Muscle layer of duodenum (tissue), 2 donors: ENCODE measurements around the gene BSG.
"Not testable (repeated sequence)": the region's sequence is repeated elsewhere in the genome, so short reads cannot be mapped to it uniquely, and the experiment has no call there.

Source experiments
- H3K27ac ChIP-seq: one replicate; pipeline ENCODE4 v1.7.0; 2013; ENCODE audit warnings: mild to moderate bottlenecking, low read length
- H3K27me3 ChIP-seq: one replicate; pipeline ENCODE4 v1.7.0; 2013; ENCODE audit warnings: low read depth, mild to moderate bottlenecking, control low read depth, low read length
- H3K36me3 ChIP-seq, 2 donors: one replicate each; pipeline ENCODE4 v1.7.0; 2013; ENCODE audit warnings: low read length in 2 of 2, control low read depth in 1 of 2, mild to moderate bottlenecking in 1 of 2; ENCODE audit not compliant: insufficient read depth in 2 of 2, control insufficient read depth in 1 of 2
- H3K4me1 ChIP-seq, 2 donors: one replicate each; pipeline ENCODE4 v1.7.0; 2013; ENCODE audit warnings: low read length in 2 of 2, mild to moderate bottlenecking in 2 of 2, control low read depth in 1 of 2, moderate library complexity in 1 of 2; ENCODE audit not compliant: insufficient read depth in 2 of 2, control insufficient read depth in 1 of 2
- H3K4me3 ChIP-seq, 2 donors: one replicate each; pipeline ENCODE4 v1.7.0; 2013; ENCODE audit warnings: low read length in 2 of 2, low read depth in 1 of 2, mild to moderate bottlenecking in 1 of 2
- H3K9me3 ChIP-seq, 2 donors: one replicate each; pipeline ENCODE4 v1.7.0; 2013; ENCODE audit warnings: low read length in 2 of 2, control low read depth in 1 of 2, mild to moderate bottlenecking in 1 of 2; ENCODE audit not compliant: control insufficient read depth in 1 of 2
- donor health status: healthy.

Gene BSG

GRCh38 chr19:593055-593454 is 20.7 kb downstream of the BSG start:
- H3K36me3 ChIP-seq = no peaks in the 10 kb centered on the region
- no peak overlapping the region for H3K27ac ChIP-seq
- H3K9me3 ChIP-seq = no peaks in the 10 kb centered on the region
- H3K4me1 ChIP-seq = peaks cover 0 to 20% of the 10 kb centered on the region in 2 donors
- no peak overlapping the region for H3K4me3 ChIP-seq
- H3K27me3 ChIP-seq = peaks cover 18% of the 10 kb centered on the region

- H3K4me1 ChIP-seq = peaks cover 0 to 16% of the 10 kb centered on the region in 2 donors
- no peaks in the 10 kb centered on the region for H3K9me3 ChIP-seq
- H3K27me3 ChIP-seq = peaks cover 16% of the 10 kb centered on the region
- H3K4me3 ChIP-seq = no peak overlapping the region
- H3K36me3 ChIP-seq = no peaks in the 10 kb centered on the region
- H3K27ac ChIP-seq = no peak overlapping the region
These were observed 21.1 kb downstream of the BSG start for GRCh38 chr19:593505-593904.

- Histone ChIP-seq H3K27me3 (peaks cover 8% of the 10 kb centered on the region), H3K27ac (no peak overlapping the region), H3K36me3 (no peaks in the 10 kb centered on the region)
These were observed 22.0 kb downstream of the BSG start for GRCh38 chr19:594265-594870.

GRCh38 chr19:595326-596262 is 23.2 kb downstream of the BSG start:
- no peak overlapping the region for H3K27ac ChIP-seq
- H3K27me3 ChIP-seq = peaks cover 8% of the 10 kb centered on the region
- H3K4me3 ChIP-seq = no peak overlapping the region
- H3K36me3 ChIP-seq = no peaks in the 10 kb centered on the region
- H3K4me1 ChIP-seq = peaks cover 0 to 5% of the 10 kb centered on the region in 2 donors
- H3K9me3 ChIP-seq = no peaks in the 10 kb centered on the region

More at GRCh38 chr19:594265-594870, 22.0 kb downstream of the BSG start:
- Histone ChIP-seq H3K9me3 (no peaks in the 10 kb centered on the region), H3K4me1 (peaks cover 0 to 7% of the 10 kb centered on the region in 2 donors), H3K4me3 (no peak overlapping the region)

GRCh38 chr19:596263-596655 is 23.9 kb downstream of the BSG start:
- H3K27me3 ChIP-seq = peaks cover 6% of the 10 kb centered on the region
- no peak overlapping the region for H3K27ac ChIP-seq
- no peaks in the 10 kb centered on the region for H3K9me3 ChIP-seq
- no peaks in the 10 kb centered on the region for H3K4me1 ChIP-seq
- H3K36me3 ChIP-seq = no peaks in the 10 kb centered on the region
- H3K4me3 ChIP-seq = no peak overlapping the region

GRCh38 chr19:597406-598315 is 25.3 kb downstream of the BSG start:
- H3K4me1 ChIP-seq = no peaks in the 10 kb centered on the region
- no peak overlapping the region for H3K4me3 ChIP-seq
- H3K27me3 ChIP-seq = no peaks in the 10 kb centered on the region
- H3K36me3 ChIP-seq = no peaks in the 10 kb centered on the region
- H3K9me3 ChIP-seq = peaks cover 0 to 2% of the 10 kb centered on the region in 2 donors
- no peak overlapping the region for H3K27ac ChIP-seq

GRCh38 chr19:601310-601709 is 28.9 kb downstream of the BSG start:
- no peak overlapping the region for H3K27ac ChIP-seq

GRCh38 chr19:601790-602189 is 29.4 kb downstream of the BSG start:
- no peaks in the 10 kb centered on the region for H3K4me1 ChIP-seq
- no peak overlapping the region for H3K4me3 ChIP-seq
- no peaks in the 10 kb centered on the region for H3K36me3 ChIP-seq
- peaks cover 0 to 2% of the 10 kb centered on the region in 2 donors for H3K9me3 ChIP-seq
- H3K27ac ChIP-seq = no peak overlapping the region
- no peaks in the 10 kb centered on the region for H3K27me3 ChIP-seq

More at GRCh38 chr19:601310-601709, 28.9 kb downstream of the BSG start:
- H3K36me3 ChIP-seq = no peaks in the 10 kb centered on the region
- H3K4me1 ChIP-seq = no peaks in the 10 kb centered on the region
- H3K27me3 ChIP-seq = no peaks in the 10 kb centered on the region
- peaks cover 0 to 2% of the 10 kb centered on the region in 2 donors for H3K9me3 ChIP-seq
- no peak overlapping the region for H3K4me3 ChIP-seq

- Histone ChIP-seq H3K9me3 (peaks cover 0 to 2% of the 10 kb centered on the region in 2 donors), H3K4me3 (no peak overlapping the region), H3K27ac (no peak overlapping the region), H3K4me1 (no peaks in the 10 kb centered on the region), H3K36me3 (no peaks in the 10 kb centered on the region), H3K27me3 (no peaks in the 10 kb centered on the region)
These were observed 30.2 kb downstream of the BSG start for GRCh38 chr19:602391-603301.

GRCh38 chr19:603302-603639 is 30.9 kb downstream of the BSG start:
- not testable (repeated sequence) for H3K4me1 ChIP-seq, H3K36me3 ChIP-seq, H3K27me3 ChIP-seq, H3K27ac ChIP-seq, H3K4me3 ChIP-seq, H3K9me3 ChIP-seq
